OCI-LY3 (cell line): ENCODE measurements around the gene FBXO40.

Experiments
- H2AFZ ChIP-seq: fragments of 200-600, 300-600 bp; shearing (Covaris generic); 2 replicates; pipeline ENCODE4 v1.6.0; 2014; ENCODE audit warnings: antibody characterized with exemption, low read depth, low read length
- H3K27ac ChIP-seq: fragments of 200-600, 300-600 bp; sonication (generic); 2 replicates; pipeline ENCODE4 v1.5.1; 2014; ENCODE audit warnings: mild to moderate bottlenecking, low read length, moderate library complexity, mixed read lengths
- H3K27me3 ChIP-seq: fragments of 200-600, 300-600 bp; sonication (generic); 2 replicates; pipeline ENCODE4 v1.6.1; 2014; ENCODE audit warnings: low read depth, low read length, mixed read lengths
- H3K36me3 ChIP-seq: fragments of 200-600, 300-600 bp; sonication (generic); replicated peaks from 2 replicates; pipeline ENCODE3; 2014; ENCODE audit warnings: low read depth, low read length, mixed read lengths
- H3K4me1 ChIP-seq: fragments of 300-600, 200-600 bp; sonication (generic); 2 replicates; pipeline ENCODE4 v1.6.1; 2014; ENCODE audit warnings: low read length, mixed read lengths
- H3K4me2 ChIP-seq: fragments of 200-600, 300-600 bp; sonication (generic); 2 replicates; pipeline ENCODE4 v1.6.1; 2014; ENCODE audit warnings: low read length, mixed read lengths
- H3K4me3 ChIP-seq: fragments of 300-600, 200-600 bp; sonication (generic); 2 replicates; pipeline ENCODE4 v1.5.1; 2014; ENCODE audit warnings: antibody characterized with exemption, mild to moderate bottlenecking, low read length, moderate library complexity
- H3K79me2 ChIP-seq: fragments of 300-600, 200-600 bp; shearing (Covaris generic); 2 replicates; pipeline ENCODE4 v1.6.1; 2014; ENCODE audit warnings: mild to moderate bottlenecking, low read length, mixed read lengths
- H3K9ac ChIP-seq: fragments of 300-600, 200-600 bp; shearing (Covaris generic); 2 replicates; pipeline ENCODE4 v1.6.0; 2014; ENCODE audit warnings: mild to moderate bottlenecking, low read length, moderate library complexity
- H3K9me3 ChIP-seq: fragments of 200-600, 300-600 bp; shearing (Covaris generic); 2 replicates; pipeline ENCODE4 v1.6.1; 2014; ENCODE audit warnings: low read length, mixed read lengths; ENCODE audit not compliant: insufficient read depth
- H4K20me1 ChIP-seq: fragments of 200-600, 300-600 bp; sonication (generic); 2 replicates; pipeline ENCODE4 v1.6.1; 2016; ENCODE audit warnings: low read length, mixed read lengths; ENCODE audit not compliant: insufficient read depth
- EZH2phosphoT487 ChIP-seq: fragments of 200-600 bp; shearing (Covaris generic); IDR thresholded peaks from 2 replicates; pipeline ENCODE4 v1.6.1; 2018; ENCODE audit warnings: antibody characterized with exemption, mixed run types, low read depth
- TF ChIP-seq, protein P1 (sequence below): fragments of 200-600, 300-600 bp; sonication (generic); IDR thresholded peaks from 2 replicates; pipeline ENCODE4 v1.5.1; 2014; ENCODE audit warnings: antibody characterized with exemption, low read length, low read depth

The FBXO40 gene

GRCh38 chr3:121670676-121671075 is 77.5 kb downstream of the FBXO40 start:
- TF ChIP-seq EZH2phosphoT487 = no peak
- TF ChIP-seq, protein P1, sequence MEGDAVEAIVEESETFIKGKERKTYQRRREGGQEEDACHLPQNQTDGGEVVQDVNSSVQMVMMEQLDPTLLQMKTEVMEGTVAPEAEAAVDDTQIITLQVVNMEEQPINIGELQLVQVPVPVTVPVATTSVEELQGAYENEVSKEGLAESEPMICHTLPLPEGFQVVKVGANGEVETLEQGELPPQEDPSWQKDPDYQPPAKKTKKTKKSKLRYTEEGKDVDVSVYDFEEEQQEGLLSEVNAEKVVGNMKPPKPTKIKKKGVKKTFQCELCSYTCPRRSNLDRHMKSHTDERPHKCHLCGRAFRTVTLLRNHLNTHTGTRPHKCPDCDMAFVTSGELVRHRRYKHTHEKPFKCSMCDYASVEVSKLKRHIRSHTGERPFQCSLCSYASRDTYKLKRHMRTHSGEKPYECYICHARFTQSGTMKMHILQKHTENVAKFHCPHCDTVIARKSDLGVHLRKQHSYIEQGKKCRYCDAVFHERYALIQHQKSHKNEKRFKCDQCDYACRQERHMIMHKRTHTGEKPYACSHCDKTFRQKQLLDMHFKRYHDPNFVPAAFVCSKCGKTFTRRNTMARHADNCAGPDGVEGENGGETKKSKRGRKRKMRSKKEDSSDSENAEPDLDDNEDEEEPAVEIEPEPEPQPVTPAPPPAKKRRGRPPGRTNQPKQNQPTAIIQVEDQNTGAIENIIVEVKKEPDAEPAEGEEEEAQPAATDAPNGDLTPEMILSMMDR = no peak
- peaks cover 31% of the 10 kb centered on the region for H3K36me3 ChIP-seq
- H4K20me1 ChIP-seq = no peaks in the 10 kb centered on the region
- H2AFZ ChIP-seq = no peak overlapping the region
- H3K4me3 ChIP-seq = no peak overlapping the region
- H3K79me2 ChIP-seq = no peaks in the 10 kb centered on the region
- no peaks in the 10 kb centered on the region for H3K9me3 ChIP-seq
- no peak overlapping the region for H3K4me2 ChIP-seq
- H3K4me1 ChIP-seq = no peaks in the 10 kb centered on the region
- H3K27me3 ChIP-seq = no peaks in the 10 kb centered on the region
- H3K9ac ChIP-seq = no peak overlapping the region
- H3K27ac ChIP-seq = no peak overlapping the region

DNA sequence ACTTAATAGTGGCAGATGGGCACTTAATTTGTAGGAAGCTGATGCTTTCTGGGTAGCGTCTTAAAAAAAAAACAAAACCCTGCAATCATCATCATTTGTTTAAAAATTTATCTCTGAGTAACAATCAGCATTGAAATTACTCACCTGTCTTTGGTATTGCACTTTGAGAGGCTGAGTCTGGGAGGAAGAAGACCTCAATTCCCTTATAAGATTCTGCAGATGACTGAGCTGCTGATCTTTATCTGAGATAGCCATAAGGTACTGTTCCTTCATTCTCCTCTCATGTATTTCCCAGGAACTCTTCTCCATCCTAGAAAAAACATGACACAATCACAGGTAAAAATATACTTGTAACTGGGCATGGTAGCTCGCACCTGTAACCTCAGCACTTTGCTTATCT is 84.0 kb downstream of the FBXO40 start:
- H3K27ac ChIP-seq = no peak overlapping the region
- H3K36me3 ChIP-seq = peaks cover 38% of the 10 kb centered on the region
- no peaks in the 10 kb centered on the region for H3K9me3 ChIP-seq
- H3K9ac ChIP-seq = no peak overlapping the region
- H3K4me1 ChIP-seq = no peaks in the 10 kb centered on the region
- no peaks in the 10 kb centered on the region for H3K79me2 ChIP-seq
- no peaks in the 10 kb centered on the region for H3K27me3 ChIP-seq
- no peak overlapping the region for H3K4me2 ChIP-seq
- no peak overlapping the region for H2AFZ ChIP-seq
- no peak overlapping the region for H3K4me3 ChIP-seq
- TF ChIP-seq EZH2phosphoT487 = no peak
- no peaks in the 10 kb centered on the region for H4K20me1 ChIP-seq
